Karpas-422 (cell line): ENCODE measurements around the gene GPC5. TPM values are rescaled to one million over a fixed set of nuclear protein-coding genes. Genes with fewer than 3 reads are reported as not detected.

Source experiments
- DNase-seq: peaks from one replicate; pipeline ENCODE4 v3.0.0-alpha.2; 2015
- H2AFZ ChIP-seq: fragments of 200-600 bp; sonication (generic); 2 replicates; pipeline ENCODE4 v1.6.1; 2014; ENCODE audit warnings: antibody characterized with exemption, low read length, mixed read lengths
- H3K27ac ChIP-seq: fragments of 200-600 bp; sonication (generic); 2 replicates; pipeline ENCODE4 v1.5.1; 2014; ENCODE audit warnings: mild to moderate bottlenecking, low read length, moderate library complexity
- H3K27me3 ChIP-seq: fragments of 200-600 bp; sonication (generic); 2 replicates; pipeline ENCODE4 v1.6.1; 2014; ENCODE audit warnings: low read length, mixed read lengths
- H3K36me3 ChIP-seq: fragments of 200-600 bp; sonication (generic); 2 replicates; pipeline ENCODE4 v1.6.1; 2014; ENCODE audit warnings: low read length, mixed read lengths; ENCODE audit not compliant: insufficient read depth
- H3K4me1 ChIP-seq: fragments of 200-600 bp; sonication (generic); 2 replicates; pipeline ENCODE4 v1.6.1; 2014; ENCODE audit warnings: mild to moderate bottlenecking, low read length, mixed read lengths
- H3K4me2 ChIP-seq: fragments of 200-600 bp; sonication (generic); 2 replicates; pipeline ENCODE4 v1.6.1; 2014; ENCODE audit warnings: low read length, low read depth, mild to moderate bottlenecking; ENCODE audit not compliant: poor library complexity, severe bottlenecking
- H3K4me3 ChIP-seq: fragments of 200-600 bp; sonication (generic); 2 replicates; pipeline ENCODE4 v1.5.1; 2014; ENCODE audit warnings: mild to moderate bottlenecking, antibody characterized with exemption, low read length, mixed read lengths
- H3K79me2 ChIP-seq: fragments of 200-600 bp; sonication (generic); 2 replicates; pipeline ENCODE4 v1.6.1; 2014; ENCODE audit warnings: mild to moderate bottlenecking, low read length, mixed read lengths
- H3K9ac ChIP-seq: fragments of 200-600 bp; sonication (generic); 2 replicates; pipeline ENCODE4 v1.6.0; 2014; ENCODE audit warnings: low read length
- H3K9me2 ChIP-seq: fragments of 200-600 bp; sonication (generic), shearing (Covaris generic); replicated peaks from 2 replicates; pipeline ENCODE4 v1.6.0; 2014; ENCODE audit warnings: mild to moderate bottlenecking, low read length, moderate library complexity; ENCODE audit not compliant: insufficient read depth
- H3K9me3 ChIP-seq: fragments of 300-700, 200-600 bp; sonication (generic); 2 replicates; pipeline ENCODE4 v1.6.1; 2014; ENCODE audit warnings: low read length, mixed read lengths
- H4K20me1 ChIP-seq: fragments of 200-600 bp; sonication (generic); 2 replicates; pipeline ENCODE4 v1.6.1; 2014; ENCODE audit warnings: mild to moderate bottlenecking, antibody characterized with exemption, low read length, low read depth; ENCODE audit not compliant: insufficient read depth
- total RNA-seq: library from RNA; depleted of rRNA; stranded (reverse); fragments of >200 nt; shearing (Covaris generic); gene quantifications from 2 replicates; pipeline ENCODE4 v1.2.3, GENCODE V29; 2014; ENCODE audit warnings: low replicate concordance

The GPC5 gene
- total RNA-seq, 1 experiment from 2014 or later = not detected

- Histone ChIP-seq H3K9me3 (no peaks in the 10 kb centered on the region), H3K9ac (no peak overlapping the region), H3K79me2 (no peaks in the 10 kb centered on the region), H4K20me1 (no peaks in the 10 kb centered on the region), H3K4me2 (no peak overlapping the region), H2AFZ (no peak overlapping the region), H3K4me3 (no peak overlapping the region), H3K27me3 (no peaks in the 10 kb centered on the region), H3K9me2 (no peaks in the 10 kb centered on the region), H3K4me1 (no peaks in the 10 kb centered on the region), H3K36me3 (no peaks in the 10 kb centered on the region), H3K27ac (no peak overlapping the region)
- no peak for DNase-seq
These were observed 118.4 kb downstream of the GPC5 start for GRCh38 chr13:91516799-91517198.

- no peaks in the 10 kb centered on the region for H4K20me1 ChIP-seq
- no peak overlapping the region for H3K4me2 ChIP-seq
- no peak for DNase-seq
- no peak overlapping the region for H3K4me3 ChIP-seq
- no peaks in the 10 kb centered on the region for H3K79me2 ChIP-seq
- no peak overlapping the region for H3K27ac ChIP-seq
- no peak overlapping the region for H2AFZ ChIP-seq
- H3K9me2 ChIP-seq = no peaks in the 10 kb centered on the region
- no peak overlapping the region for H3K9ac ChIP-seq
- no peaks in the 10 kb centered on the region for H3K4me1 ChIP-seq
- H3K27me3 ChIP-seq = no peaks in the 10 kb centered on the region
- no peaks in the 10 kb centered on the region for H3K36me3 ChIP-seq
- no peaks in the 10 kb centered on the region for H3K9me3 ChIP-seq
These were observed 122.5 kb downstream of the GPC5 start for GRCh38 chr13:91520952-91521351.

- H3K27ac ChIP-seq = no peak overlapping the region
- no peaks in the 10 kb centered on the region for H4K20me1 ChIP-seq
- H3K27me3 ChIP-seq = no peaks in the 10 kb centered on the region
- no peaks in the 10 kb centered on the region for H3K79me2 ChIP-seq
- DNase-seq = no peak
- no peak overlapping the region for H3K4me3 ChIP-seq
- H3K9me3 ChIP-seq = no peaks in the 10 kb centered on the region
- H3K4me2 ChIP-seq = no peak overlapping the region
- no peaks in the 10 kb centered on the region for H3K4me1 ChIP-seq
- no peaks in the 10 kb centered on the region for H3K9me2 ChIP-seq
- no peak overlapping the region for H2AFZ ChIP-seq
- H3K9ac ChIP-seq = no peak overlapping the region
- H3K36me3 ChIP-seq = no peaks in the 10 kb centered on the region
These were observed 124.7 kb downstream of the GPC5 start for GRCh38 chr13:91523116-91523515.

GRCh38 chr13:91526543-91527033, 128.2 kb downstream of the GPC5 start:
- no peaks in the 10 kb centered on the region for H3K9me2 ChIP-seq
- H3K27ac ChIP-seq = no peak overlapping the region
- no peak overlapping the region for H3K9ac ChIP-seq
- H3K4me3 ChIP-seq = no peak overlapping the region
- no peak for DNase-seq
- no peaks in the 10 kb centered on the region for H3K79me2 ChIP-seq
- H3K9me3 ChIP-seq = no peaks in the 10 kb centered on the region
- H3K27me3 ChIP-seq = no peaks in the 10 kb centered on the region
- H4K20me1 ChIP-seq = no peaks in the 10 kb centered on the region
- no peaks in the 10 kb centered on the region for H3K4me1 ChIP-seq
- H3K4me2 ChIP-seq = no peak overlapping the region
- no peaks in the 10 kb centered on the region for H3K36me3 ChIP-seq
- H2AFZ ChIP-seq = no peak overlapping the region

GRCh38 chr13:91529739-91530482, 131.5 kb downstream of the GPC5 start:
- no peak overlapping the region for H3K27ac ChIP-seq
- H3K9me3 ChIP-seq = no peaks in the 10 kb centered on the region
- no peak overlapping the region for H3K4me3 ChIP-seq
- no peaks in the 10 kb centered on the region for H3K4me1 ChIP-seq
- no peaks in the 10 kb centered on the region for H3K79me2 ChIP-seq
- H3K4me2 ChIP-seq = no peak overlapping the region
- H3K9ac ChIP-seq = no peak overlapping the region
- no peak overlapping the region for H2AFZ ChIP-seq
- no peaks in the 10 kb centered on the region for H3K9me2 ChIP-seq
- no peaks in the 10 kb centered on the region for H4K20me1 ChIP-seq
- H3K36me3 ChIP-seq = no peaks in the 10 kb centered on the region
- DNase-seq = no peak
- no peaks in the 10 kb centered on the region for H3K27me3 ChIP-seq

GRCh38 chr13:91531646-91532045, 133.2 kb downstream of the GPC5 start:
- Histone ChIP-seq H3K79me2 (no peaks in the 10 kb centered on the region), H3K4me1 (no peaks in the 10 kb centered on the region), H3K9me2 (no peaks in the 10 kb centered on the region), H3K27ac (no peak overlapping the region), H3K27me3 (no peaks in the 10 kb centered on the region), H3K4me3 (no peak overlapping the region), H3K4me2 (no peak overlapping the region), H3K9ac (no peak overlapping the region), H2AFZ (no peak overlapping the region), H3K9me3 (no peaks in the 10 kb centered on the region), H4K20me1 (no peaks in the 10 kb centered on the region), H3K36me3 (no peaks in the 10 kb centered on the region)
- DNase-seq = no peak

- H3K9me2 ChIP-seq = no peaks in the 10 kb centered on the region
- H3K27me3 ChIP-seq = no peaks in the 10 kb centered on the region
- H2AFZ ChIP-seq = no peak overlapping the region
- H3K4me2 ChIP-seq = no peak overlapping the region
- no peaks in the 10 kb centered on the region for H3K9me3 ChIP-seq
- DNase-seq = no peak
- no peak overlapping the region for H3K9ac ChIP-seq
- H3K4me1 ChIP-seq = no peaks in the 10 kb centered on the region
- no peak overlapping the region for H3K27ac ChIP-seq
- no peaks in the 10 kb centered on the region for H4K20me1 ChIP-seq
- no peak overlapping the region for H3K4me3 ChIP-seq
- H3K79me2 ChIP-seq = no peaks in the 10 kb centered on the region
- H3K36me3 ChIP-seq = no peaks in the 10 kb centered on the region
These were observed 134.9 kb downstream of the GPC5 start for GRCh38 chr13:91533354-91533753.

GRCh38 chr13:91534996-91535395, 136.6 kb downstream of the GPC5 start:
- H3K9me2 ChIP-seq = no peaks in the 10 kb centered on the region
- DNase-seq = no peak
- H3K9ac ChIP-seq = no peak overlapping the region
- no peak overlapping the region for H3K27ac ChIP-seq
- H3K27me3 ChIP-seq = no peaks in the 10 kb centered on the region
- no peaks in the 10 kb centered on the region for H3K79me2 ChIP-seq
- H3K36me3 ChIP-seq = no peaks in the 10 kb centered on the region
- H3K4me3 ChIP-seq = no peak overlapping the region
- H2AFZ ChIP-seq = no peak overlapping the region
- no peak overlapping the region for H3K4me2 ChIP-seq
- no peaks in the 10 kb centered on the region for H3K4me1 ChIP-seq
- no peaks in the 10 kb centered on the region for H3K9me3 ChIP-seq
- H4K20me1 ChIP-seq = no peaks in the 10 kb centered on the region
